Effector memory CD4-positive, alpha-beta T cell (primary cell): ENCODE results near the gene AKR1C1.
"Not testable (repeated sequence)": the region's sequence is repeated elsewhere in the genome, so short reads cannot be mapped to it uniquely, and the experiment has no call there.

Experiments
- DNase-seq, 3 donors: peaks; one replicate each; pipeline ENCODE4 v3.0.0-alpha.2; 2020
- H3K27ac ChIP-seq: 2 replicates; pipeline ENCODE4 v1.7.0; 2013; ENCODE audit warnings: mild to moderate bottlenecking, low read length, moderate library complexity; ENCODE audit not compliant: insufficient read depth, poor library complexity, severe bottlenecking
- H3K27me3 ChIP-seq: replicated peaks from 2 replicates; pipeline ENCODE4 v1.7.0; 2013; ENCODE audit warnings: mild to moderate bottlenecking, low read length; ENCODE audit not compliant: insufficient read depth, control insufficient read depth, poor library complexity, severe bottlenecking
- H3K36me3 ChIP-seq: 2 replicates; pipeline ENCODE4 v1.7.0; 2013; ENCODE audit warnings: mild to moderate bottlenecking, low read length, moderate library complexity; ENCODE audit not compliant: control insufficient read depth, insufficient read depth
- H3K4me1 ChIP-seq: 2 replicates; pipeline ENCODE4 v1.7.0; 2013; ENCODE audit warnings: low read length, mild to moderate bottlenecking; ENCODE audit not compliant: control insufficient read depth, insufficient read depth, poor library complexity, severe bottlenecking
- H3K4me3 ChIP-seq: 2 replicates; pipeline ENCODE4 v1.7.0; 2013; ENCODE audit warnings: low read length, low read depth, mild to moderate bottlenecking; ENCODE audit not compliant: insufficient read depth, poor library complexity, severe bottlenecking
- H3K9me3 ChIP-seq: 2 replicates; pipeline ENCODE4 v1.7.0; 2013; ENCODE audit warnings: mild to moderate bottlenecking, low read length, moderate library complexity; ENCODE audit not compliant: control insufficient read depth

Gene AKR1C1

GRCh38 chr10:4982764-4983226 is 19.6 kb downstream of the AKR1C1 start:
- Histone ChIP-seq H3K9me3 (no peaks in the 10 kb centered on the region), H3K27ac (no peak overlapping the region), H3K4me3 (no peak overlapping the region), H3K36me3 (no peaks in the 10 kb centered on the region), H3K4me1 (no peaks in the 10 kb centered on the region), H3K27me3 (no peaks in the 10 kb centered on the region)
- no peak for DNase-seq

GRCh38 chr10:4983615-4984216 is 20.5 kb downstream of the AKR1C1 start:
- Histone ChIP-seq H3K4me3 (no peak overlapping the region), H3K27me3 (no peaks in the 10 kb centered on the region), H3K27ac (no peak overlapping the region), H3K4me1 (no peaks in the 10 kb centered on the region), H3K9me3 (no peaks in the 10 kb centered on the region), H3K36me3 (no peaks in the 10 kb centered on the region)
- no peak for DNase-seq

- no peaks in the 10 kb centered on the region for H3K36me3 ChIP-seq
- no peaks in the 10 kb centered on the region for H3K27me3 ChIP-seq
- DNase-seq, result no peak
- H3K27ac ChIP-seq, result no peak overlapping the region
- H3K4me3 ChIP-seq, result no peak overlapping the region
- no peaks in the 10 kb centered on the region for H3K9me3 ChIP-seq
- H3K4me1 ChIP-seq, result no peaks in the 10 kb centered on the region
These were observed 21.0 kb downstream of the AKR1C1 start for GRCh38 chr10:4984223-4984622.

- Histone ChIP-seq H3K9me3 (no peaks in the 10 kb centered on the region), H3K27me3 (no peaks in the 10 kb centered on the region), H3K4me1 (no peaks in the 10 kb centered on the region), H3K27ac (no peak overlapping the region), H3K4me3 (no peak overlapping the region), H3K36me3 (no peaks in the 10 kb centered on the region)
- no peak for DNase-seq
These were observed 21.9 kb downstream of the AKR1C1 start for GRCh38 chr10:4984971-4985594.

- not testable (repeated sequence) for H3K36me3 ChIP-seq, H3K4me3 ChIP-seq, H3K27ac ChIP-seq, H3K27me3 ChIP-seq, H3K4me1 ChIP-seq, DNase-seq, H3K9me3 ChIP-seq
These were observed 24.9 kb downstream of the AKR1C1 start for GRCh38 chr10:4988000-4988641.

- Histone ChIP-seq H3K4me3 (no peak overlapping the region), H3K9me3 (no peaks in the 10 kb centered on the region), H3K36me3 (no peaks in the 10 kb centered on the region), H3K4me1 (no peaks in the 10 kb centered on the region), H3K27ac (no peak overlapping the region), H3K27me3 (no peaks in the 10 kb centered on the region)
- no peak for DNase-seq
These were observed 27.0 kb downstream of the AKR1C1 start for GRCh38 chr10:4990217-4990616.

GRCh38 chr10:4991463-4991862 is 28.2 kb downstream of the AKR1C1 start:
- H3K36me3 ChIP-seq, H3K27ac ChIP-seq, H3K27me3 ChIP-seq, H3K9me3 ChIP-seq, H3K4me3 ChIP-seq, DNase-seq, H3K4me1 ChIP-seq: not testable (repeated sequence)

- DNase-seq, H3K27ac ChIP-seq, H3K4me1 ChIP-seq, H3K36me3 ChIP-seq, H3K9me3 ChIP-seq, H3K4me3 ChIP-seq, H3K27me3 ChIP-seq: not testable (repeated sequence)
These were observed 29.3 kb downstream of the AKR1C1 start for GRCh38 chr10:4992564-4992963.

- H3K27me3 ChIP-seq, H3K4me1 ChIP-seq, H3K36me3 ChIP-seq, DNase-seq, H3K4me3 ChIP-seq, H3K9me3 ChIP-seq, H3K27ac ChIP-seq: not testable (repeated sequence)
These were observed 31.0 kb downstream of the AKR1C1 start for GRCh38 chr10:4994260-4994659.

GRCh38 chr10:4998671-4999070 is 35.5 kb downstream of the AKR1C1 start:
- no peaks in the 10 kb centered on the region for H3K4me1 ChIP-seq
- no peaks in the 10 kb centered on the region for H3K9me3 ChIP-seq
- no peak for DNase-seq
- H3K36me3 ChIP-seq, result no peaks in the 10 kb centered on the region
- H3K4me3 ChIP-seq, result no peak overlapping the region
- no peaks in the 10 kb centered on the region for H3K27me3 ChIP-seq
- no peak overlapping the region for H3K27ac ChIP-seq
